Osteoblast (primary cell): ENCODE measurements around the gene CDYL. TPM values are rescaled to one million over a fixed set of nuclear protein-coding genes. Genes with fewer than 3 reads are reported as not detected.

Source experiments
- DNase-seq: peaks from one replicate; pipeline ENCODE4 v3.0.0; 2011; ENCODE audit warnings: low spot score, mixed read lengths; ENCODE audit not compliant: insufficient read length; ENCODE audit errors: missing footprints
- H2AFZ ChIP-seq: 2 replicates; pipeline ENCODE4 v1.6.0; 2011; ENCODE audit warnings: mild to moderate bottlenecking, low read length
- H3K27ac ChIP-seq: 2 replicates; pipeline ENCODE4 v1.5.1; 2011; ENCODE audit warnings: mild to moderate bottlenecking, low read depth, low read length, moderate library complexity
- H3K27me3 ChIP-seq: 2 replicates; pipeline ENCODE4 v1.6.0; 2012; ENCODE audit warnings: mild to moderate bottlenecking, control low read depth, inconsistent platforms, low read length, moderate library complexity; ENCODE audit not compliant: insufficient read depth
- H3K36me3 ChIP-seq: 2 replicates; pipeline ENCODE4 v1.5.1; 2011; ENCODE audit warnings: mild to moderate bottlenecking, low read length, control low read depth, moderate library complexity; ENCODE audit not compliant: insufficient read depth
- H3K4me1 ChIP-seq: 2 replicates; pipeline ENCODE4 v1.5.1; 2011; ENCODE audit warnings: mild to moderate bottlenecking, low read length, control low read depth, moderate library complexity; ENCODE audit not compliant: insufficient read depth
- H3K4me2 ChIP-seq: 2 replicates; pipeline ENCODE4 v1.6.0; 2011; ENCODE audit warnings: mild to moderate bottlenecking, low read length; ENCODE audit not compliant: insufficient read depth
- H3K4me3 ChIP-seq: fragments of 200-600 bp; sonication (generic); 3 replicates; pipeline ENCODE4 v1.5.1; 2012; ENCODE audit warnings: mild to moderate bottlenecking, low read length, inconsistent platforms; ENCODE audit not compliant: insufficient read depth
- H3K79me2 ChIP-seq: 2 replicates; pipeline ENCODE4 v1.6.0; 2012; ENCODE audit warnings: mild to moderate bottlenecking, low read length, control low read depth, inconsistent platforms; ENCODE audit not compliant: insufficient read depth
- H3K9me3 ChIP-seq: 2 replicates; pipeline ENCODE4 v1.5.1; 2011; ENCODE audit warnings: low read depth, low read length, control low read depth
- H4K20me1 ChIP-seq: 2 replicates; pipeline ENCODE4 v1.6.0; 2012; ENCODE audit warnings: mild to moderate bottlenecking, low read length, control low read depth; ENCODE audit not compliant: insufficient read depth
- CTCF ChIP-seq: IDR thresholded peaks from 2 replicates; pipeline ENCODE4 v1.5.1; 2011; ENCODE audit warnings: mild to moderate bottlenecking, low read depth, low read length, moderate library complexity; ENCODE audit errors: extremely low read depth
- total RNA-seq: library from RNA; depleted of rRNA; stranded (reverse); fragments of >200 nt; gene quantifications from 2 replicates; pipeline ENCODE4 v1.2.3, GENCODE V29; 2012

CDYL gene
- total RNA-seq, 1 donor: 106 TPM

DNA sequence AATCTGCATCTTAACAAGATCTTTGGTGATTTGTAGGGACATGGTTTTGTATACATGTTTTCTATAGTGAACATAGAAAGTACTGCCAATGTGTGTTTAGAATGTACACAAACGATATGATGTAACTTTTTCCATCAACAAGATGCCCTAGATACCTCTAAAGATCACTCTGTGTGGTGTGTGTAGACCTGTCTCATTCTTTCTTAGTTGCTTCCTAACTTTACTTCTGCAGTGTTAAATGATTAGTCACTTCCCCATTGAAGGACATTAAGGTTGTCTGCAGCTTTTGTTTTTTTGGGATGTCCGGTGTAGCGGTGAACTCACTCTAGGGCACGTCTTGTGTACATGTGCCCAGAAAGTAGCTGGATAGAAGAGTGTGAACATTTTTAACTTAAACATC lies 35.9 kb downstream of the CDYL start:
- TF ChIP-seq CTCF: no peak
- H4K20me1 ChIP-seq: peaks cover 28% of the 10 kb centered on the region
- H3K27me3 ChIP-seq: no peaks in the 10 kb centered on the region
- H3K4me1 ChIP-seq: peaks cover 9% of the 10 kb centered on the region
- H3K4me2 ChIP-seq: no peak overlapping the region
- H3K4me3 ChIP-seq: no peak overlapping the region
- no peak overlapping the region for H3K27ac ChIP-seq
- H2AFZ ChIP-seq: no peak overlapping the region
- H3K36me3 ChIP-seq: no peaks in the 10 kb centered on the region
- no peaks in the 10 kb centered on the region for H3K9me3 ChIP-seq
- no peak for DNase-seq
- peaks cover 91% of the 10 kb centered on the region for H3K79me2 ChIP-seq

GRCh38 chr6:4813055-4813454 lies 36.9 kb downstream of the CDYL start:
- Histone ChIP-seq H4K20me1 (peaks cover 24% of the 10 kb centered on the region), H2AFZ (no peak overlapping the region), H3K36me3 (no peaks in the 10 kb centered on the region), H3K4me3 (no peak overlapping the region), H3K27ac (no peak overlapping the region), H3K79me2 (peaks cover 91% of the 10 kb centered on the region), H3K9me3 (no peaks in the 10 kb centered on the region), H3K27me3 (no peaks in the 10 kb centered on the region), H3K4me1 (peaks cover 9% of the 10 kb centered on the region), H3K4me2 (no peak overlapping the region)
- no peak for DNase-seq
- no peak for TF ChIP-seq CTCF

GRCh38 chr6:4814212-4814611 lies 38.0 kb downstream of the CDYL start:
- H3K9me3 ChIP-seq: no peaks in the 10 kb centered on the region
- H3K27ac ChIP-seq: no peak overlapping the region
- peaks cover 90% of the 10 kb centered on the region for H3K79me2 ChIP-seq
- no peak for DNase-seq
- H3K27me3 ChIP-seq: no peaks in the 10 kb centered on the region
- no peaks in the 10 kb centered on the region for H3K36me3 ChIP-seq
- peaks cover 9% of the 10 kb centered on the region for H3K4me1 ChIP-seq
- H3K4me2 ChIP-seq: no peak overlapping the region
- peaks cover 28% of the 10 kb centered on the region for H4K20me1 ChIP-seq
- no peak overlapping the region for H2AFZ ChIP-seq
- H3K4me3 ChIP-seq: no peak overlapping the region
- no peak for TF ChIP-seq CTCF

- no peak overlapping the region for H3K4me3 ChIP-seq
- H3K27me3 ChIP-seq: no peaks in the 10 kb centered on the region
- peaks cover 35% of the 10 kb centered on the region for H4K20me1 ChIP-seq
- H3K36me3 ChIP-seq: no peaks in the 10 kb centered on the region
- no peak overlapping the region for H3K4me2 ChIP-seq
- H3K27ac ChIP-seq: no peak overlapping the region
- peaks cover 93% of the 10 kb centered on the region for H3K79me2 ChIP-seq
- H3K9me3 ChIP-seq: no peaks in the 10 kb centered on the region
- no peak for DNase-seq
- no peak for TF ChIP-seq CTCF
- peaks cover 10% of the 10 kb centered on the region for H3K4me1 ChIP-seq
- H2AFZ ChIP-seq: no peak overlapping the region
These were observed 38.8 kb downstream of the CDYL start for GRCh38 chr6:4814987-4815386.
